Body of pancreas (tissue), 4 donors: ENCODE measurements around the gene FAH.

Experiments
- CTCF ChIP-seq, 7 experiments: fragments of 450-650 bp in 4 of 7; fragments of 200-600 bp in 3 of 7; sonication (generic) in 3 of 7; IDR thresholded peaks; one replicate each; pipeline ENCODE4 v1.5.1; 2016 to 2019; ENCODE audit warnings: antibody characterized with exemption in 7 of 7
- POLR2A ChIP-seq, 3 donors: fragments of 450-650 bp; IDR thresholded peaks; one replicate each; pipeline ENCODE4 v1.6.1; 2016; ENCODE audit warnings: antibody characterized with exemption in 3 of 3, mild to moderate bottlenecking in 2 of 3

GRCh38 chr15:80153900-80154299 lies 1.1 kb downstream of the FAH start:
- TF ChIP-seq CTCF (IDR thresholded peaks at IDR 0.05) (no peak), POLR2A (IDR thresholded peaks at IDR 0.05) (no peak)
